Measurements from ENCODE around the gene ADH4. TPM values are rescaled to one million over a fixed set of nuclear protein-coding genes. Genes with fewer than 3 reads are reported as not detected.

Gene ADH4
- total and polyA plus RNA-seq, 9 of the 15 experiments (the other 6 are each of a cell fraction or from before 2014, with no cell fraction given) = not detected

DNA sequence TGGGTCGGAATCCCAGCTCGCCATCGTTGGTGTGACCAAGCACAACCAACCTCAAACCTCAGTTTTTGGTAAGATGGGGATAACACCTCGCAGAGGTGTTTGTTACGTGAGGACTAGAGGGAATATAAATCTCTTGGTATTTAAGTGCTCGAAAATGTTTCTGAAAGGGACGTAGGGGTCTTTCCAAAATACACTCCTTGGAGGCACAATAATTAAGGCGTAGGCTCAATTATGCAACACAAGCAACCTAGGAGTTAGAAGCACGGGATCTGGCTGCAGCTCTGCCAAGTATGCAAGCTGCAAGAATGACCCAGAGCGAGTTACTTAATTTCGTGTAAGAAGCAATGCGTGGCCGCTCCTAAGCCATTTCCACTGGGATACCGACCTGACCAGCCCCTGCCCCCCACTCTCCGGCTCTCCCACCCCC lies 56.1 kb downstream of the ADH4 start:
- H3K36me3 ChIP-seq (ENCODE audit: control insufficient read depth, insufficient read depth, low read length) = peaks cover 29% of the 10 kb centered on the region
- ChIA-PET CTCF (ENCODE audit: low intra/inter-chr PET ratio) (no interaction called here), POLR2A (interaction anchor here (1.4 kb wide), 3 partner anchors 9 to 159 kb away, joined by 3 to 9 read pairs (median 4); partner anchors contain the start of gene EIF4E)
- H3K27me3 ChIP-seq (ENCODE audit: control insufficient read depth in 2 of 2, insufficient read depth in 2 of 2, low read length in 2 of 2) = no peaks in the 10 kb centered on the region
- peak overlapping the region; percentile 94 for H3K4me2 ChIP-seq (ENCODE audit: insufficient read depth, low read length)
- TF ChIP-seq TEAD1 (CRISPR knock-in tag; IDR thresholded peaks at IDR 0.05) (0 out of 4 replicates have a peak, but pooled peaks of 1 of the 2 experiments have one; percentile 40), CEBPG (CRISPR knock-in tag; IDR thresholded peaks at IDR 0.05) (no peak), CEBPG (tag; conservative IDR thresholded peaks at IDR 0.05 in 1 of 2, IDR thresholded peaks at IDR 0.05 in 1 of 2) (peak in 1 of 2 experiments; percentile 69; a peak in 2 of 4 replicates), BHLHE40 (IDR thresholded peaks at IDR 0.05; ENCODE audit: low read length) (peak; percentile 55; the same call in 1 of the 2 replicates), ZNF354B (CRISPR knock-in tag; IDR thresholded peaks at IDR 0.05) (no peak), TRIM28 (IDR thresholded peaks at IDR 0.05) (no peak), FOXK1 (CRISPR knock-in tag; IDR thresholded peaks at IDR 0.05; ENCODE audit: borderline replicate concordance) (no peak), CREB1 (IDR thresholded peaks at IDR 0.05) (no peak), CREB1 (CRISPR knock-in tag; IDR thresholded peaks at IDR 0.05) (0 out of 2 replicates have a peak, but pooled peaks have one; percentile 7), CEBPB (tag; IDR thresholded peaks at IDR 0.05) (peak; percentile 62)
- TF ChIP-seq, protein P1, sequence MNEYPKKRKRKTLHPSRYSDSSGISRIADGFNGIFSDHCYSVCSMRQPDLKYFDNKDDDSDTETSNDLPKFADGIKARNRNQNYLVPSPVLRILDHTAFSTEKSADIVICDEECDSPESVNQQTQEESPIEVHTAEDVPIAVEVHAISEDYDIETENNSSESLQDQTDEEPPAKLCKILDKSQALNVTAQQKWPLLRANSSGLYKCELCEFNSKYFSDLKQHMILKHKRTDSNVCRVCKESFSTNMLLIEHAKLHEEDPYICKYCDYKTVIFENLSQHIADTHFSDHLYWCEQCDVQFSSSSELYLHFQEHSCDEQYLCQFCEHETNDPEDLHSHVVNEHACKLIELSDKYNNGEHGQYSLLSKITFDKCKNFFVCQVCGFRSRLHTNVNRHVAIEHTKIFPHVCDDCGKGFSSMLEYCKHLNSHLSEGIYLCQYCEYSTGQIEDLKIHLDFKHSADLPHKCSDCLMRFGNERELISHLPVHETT (CRISPR knock-in tag; conservative IDR thresholded peaks at IDR 0.05 in 1 of 2, IDR thresholded peaks at IDR 0.05 in 1 of 2) = no peak
- peak overlapping the region; percentile 86 to 97 for H3K9ac ChIP-seq (ENCODE audit: insufficient read depth in 1 of 2, low read depth in 2 of 2, low read length in 2 of 2)
- no peaks in the 10 kb centered on the region for H3K9me1 ChIP-seq (ENCODE audit: control insufficient read depth, insufficient read depth, low read length)
- DNase-seq (ENCODE audit: extremely low read depth in 1 of 4, low spot score in 3 of 4) (peak in 2 of 4 experiments; percentile 34 to 59), ATAC-seq (peak; percentile 18), FAIRE-seq (no peak)
- H3K79me2 ChIP-seq (ENCODE audit: control insufficient read depth, insufficient read depth, low read length) = peaks cover 84% of the 10 kb centered on the region
- intact Hi-C loops (cut with micrococcal nuclease) (no loop called here), in situ Hi-C loops (cut with MboI) (no loop called here)
- peak overlapping the region; percentile 81; the same call in 1 of the 2 replicates for H2AFZ ChIP-seq (ENCODE audit: low read depth, low read length)
- 1% methylated on average over 15 of the region's 15 CpGs for WGBS (ENCODE audit: insufficient coverage, low coverage, missing lambda C conversion rate)
- no peaks in the 10 kb centered on the region for H3K9me3 ChIP-seq (replicated peaks; ENCODE audit: control insufficient read depth, insufficient read depth, low read depth, low read length)
- no peaks in the 10 kb centered on the region; the same call in 1 of the 2 replicates for H4K20me1 ChIP-seq (replicated peaks; ENCODE audit: control insufficient read depth, insufficient read depth, low read length)
- BruUV-seq (replicated peaks) = TSS peak; percentile 68
- peak overlapping the region; percentile 90 for H3K27ac ChIP-seq (ENCODE audit: extremely low read depth, low read depth, low read length)
- H3K4me3 ChIP-seq = peak overlapping the region; percentile 92
- H3K4me1 ChIP-seq (replicated peaks in 1 of 2; ENCODE audit: control insufficient read depth in 2 of 2, insufficient read depth in 2 of 2, low read length in 2 of 2) = peaks cover 4 to 7% of the 10 kb centered on the region in 2 experiments; a peak in 4 of 5 replicates

Data from K562 (cell line).